ENCODE measurements around the gene PRKCE. TPM values are rescaled to one million over a fixed set of nuclear protein-coding genes. Genes with fewer than 3 reads are reported as not detected.

Gene PRKCE
- polyA plus RNA-seq, 3 donors: 1.3 to 7.7 (median 2.3) TPM

DNA sequence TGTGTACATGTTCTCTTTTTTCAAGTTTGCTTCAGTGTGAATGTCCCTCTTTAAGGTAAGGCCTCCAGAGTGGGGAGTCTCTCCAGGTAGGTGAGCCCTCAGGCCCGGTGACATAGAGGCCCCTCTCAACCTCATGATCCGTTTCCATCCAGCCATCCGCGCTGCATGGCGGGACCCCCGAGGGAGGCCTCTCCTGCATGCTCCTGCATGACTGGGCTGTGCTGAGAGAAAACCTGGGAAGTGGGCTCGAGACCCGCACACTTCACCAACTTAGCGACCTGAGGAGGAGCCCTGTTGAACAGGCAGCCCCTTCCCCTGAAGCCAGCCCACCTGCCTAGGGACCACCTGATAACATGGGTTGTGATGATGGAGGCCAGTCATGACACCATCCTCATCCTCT, 514.4 kb downstream of the PRKCE start:
- no peaks in the 10 kb centered on the region for H3K9me3 ChIP-seq (replicated peaks in 1 of 2; ENCODE audit: control insufficient read depth in 1 of 2, insufficient read depth in 1 of 2, low read length in 2 of 2)
- peaks cover 20% of the 10 kb centered on the region for H3K4me1 Mint-ChIP-seq
- no peak overlapping the region for H3K9ac ChIP-seq (ENCODE audit: insufficient read depth, low read length, poor library complexity, severe bottlenecking)
- no peaks in the 10 kb centered on the region for H3K79me2 ChIP-seq (ENCODE audit: insufficient read depth, low read length)
- peaks cover 0 to 2% (median 1%) of the 10 kb centered on the region in 3 donors for H3K27me3 Mint-ChIP-seq (ENCODE audit: low read depth in 3 of 3)
- intact Hi-C loops (cut with micrococcal nuclease): no loop called here
- no peak overlapping the region for H3K4me3 ChIP-seq (replicated peaks in 1 of 3; ENCODE audit: low read depth in 2 of 3, low read length in 3 of 3)
- H3K9me3 Mint-ChIP-seq: peaks cover 0 to under 1% (median 0%) of the 10 kb centered on the region in 7 donors
- H3K36me3 ChIP-seq (replicated peaks in 1 of 2; ENCODE audit: control insufficient read depth in 1 of 2, insufficient read depth in 2 of 2, low read length in 2 of 2): no peaks in the 10 kb centered on the region
- H3K4me1 ChIP-seq (ENCODE audit: control insufficient read depth in 1 of 2, insufficient read depth in 2 of 2, low read length in 2 of 2): peaks cover 7 to 17% of the 10 kb centered on the region in 2 donors
- TF ChIP-seq, protein P1, sequence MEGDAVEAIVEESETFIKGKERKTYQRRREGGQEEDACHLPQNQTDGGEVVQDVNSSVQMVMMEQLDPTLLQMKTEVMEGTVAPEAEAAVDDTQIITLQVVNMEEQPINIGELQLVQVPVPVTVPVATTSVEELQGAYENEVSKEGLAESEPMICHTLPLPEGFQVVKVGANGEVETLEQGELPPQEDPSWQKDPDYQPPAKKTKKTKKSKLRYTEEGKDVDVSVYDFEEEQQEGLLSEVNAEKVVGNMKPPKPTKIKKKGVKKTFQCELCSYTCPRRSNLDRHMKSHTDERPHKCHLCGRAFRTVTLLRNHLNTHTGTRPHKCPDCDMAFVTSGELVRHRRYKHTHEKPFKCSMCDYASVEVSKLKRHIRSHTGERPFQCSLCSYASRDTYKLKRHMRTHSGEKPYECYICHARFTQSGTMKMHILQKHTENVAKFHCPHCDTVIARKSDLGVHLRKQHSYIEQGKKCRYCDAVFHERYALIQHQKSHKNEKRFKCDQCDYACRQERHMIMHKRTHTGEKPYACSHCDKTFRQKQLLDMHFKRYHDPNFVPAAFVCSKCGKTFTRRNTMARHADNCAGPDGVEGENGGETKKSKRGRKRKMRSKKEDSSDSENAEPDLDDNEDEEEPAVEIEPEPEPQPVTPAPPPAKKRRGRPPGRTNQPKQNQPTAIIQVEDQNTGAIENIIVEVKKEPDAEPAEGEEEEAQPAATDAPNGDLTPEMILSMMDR (IDR thresholded peaks at IDR 0.05): no peak
- no peak overlapping the region for H3K4me3 Mint-ChIP-seq
- no peaks in the 10 kb centered on the region for H4K20me1 ChIP-seq (ENCODE audit: insufficient read depth, low read length)
- WGBS (ENCODE audit: insufficient coverage): 96% methylated on average over 5 of the region's 9 CpGs
- H3K36me3 Mint-ChIP-seq: peaks cover 20 to 30% of the 10 kb centered on the region in 2 donors
- H3K27me3 ChIP-seq (ENCODE audit: control insufficient read depth in 2 of 2, insufficient read depth in 2 of 2, low read length in 2 of 2): no peaks in the 10 kb centered on the region
- no peak overlapping the region for H3K4me2 ChIP-seq (replicated peaks; ENCODE audit: extremely low read depth, low read length, poor library complexity, severe bottlenecking)
- no peak overlapping the region for H2AFZ ChIP-seq (ENCODE audit: insufficient read depth, low read depth, low read length, poor library complexity, severe bottlenecking)
- no peak for DNase-seq
- H3K27ac ChIP-seq (ENCODE audit: low read depth in 1 of 2, low read length in 2 of 2): no peak overlapping the region
- H3K27ac Mint-ChIP-seq: no peak overlapping the region

DNA sequence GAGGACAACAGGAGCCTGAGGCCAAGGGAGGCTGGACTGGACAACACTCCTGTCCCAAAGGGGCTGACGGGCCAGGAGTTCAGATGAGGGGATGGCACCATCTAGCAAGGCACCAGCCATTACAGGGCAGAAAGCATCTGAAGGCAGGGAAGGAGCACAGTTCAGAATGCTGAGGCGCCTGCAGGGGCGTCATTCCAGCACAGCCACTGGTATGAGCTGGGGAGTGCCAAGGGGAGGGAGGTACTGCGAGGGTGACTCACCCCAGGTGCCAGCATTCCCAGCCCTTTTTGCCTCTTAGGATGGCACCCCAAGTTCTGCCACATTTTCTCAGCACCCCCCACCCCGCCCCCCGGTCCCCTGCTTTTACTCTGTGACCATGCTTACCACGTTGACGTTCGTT, 515.9 kb downstream of the PRKCE start:
- WGBS (ENCODE audit: insufficient coverage): 100% methylated on average over 5 of the region's 9 CpGs
- H3K36me3 ChIP-seq (replicated peaks in 1 of 2; ENCODE audit: control insufficient read depth in 1 of 2, insufficient read depth in 2 of 2, low read length in 2 of 2): no peaks in the 10 kb centered on the region
- no peak overlapping the region for H3K4me3 ChIP-seq (replicated peaks in 1 of 3; ENCODE audit: low read depth in 2 of 3, low read length in 3 of 3)
- peaks cover 6% of the 10 kb centered on the region for H3K4me1 Mint-ChIP-seq
- no peak overlapping the region for H3K4me3 Mint-ChIP-seq
- intact Hi-C loops (cut with micrococcal nuclease): no loop called here
- no peaks in the 10 kb centered on the region for H3K9me3 ChIP-seq (replicated peaks in 1 of 2; ENCODE audit: control insufficient read depth in 1 of 2, insufficient read depth in 1 of 2, low read length in 2 of 2)
- no peak overlapping the region for H3K4me2 ChIP-seq (replicated peaks; ENCODE audit: extremely low read depth, low read length, poor library complexity, severe bottlenecking)
- peaks cover 15 to 21% of the 10 kb centered on the region in 2 donors for H3K36me3 Mint-ChIP-seq
- no peaks in the 10 kb centered on the region for H3K79me2 ChIP-seq (ENCODE audit: insufficient read depth, low read length)
- H3K27me3 ChIP-seq (ENCODE audit: control insufficient read depth in 2 of 2, insufficient read depth in 2 of 2, low read length in 2 of 2): no peaks in the 10 kb centered on the region
- H3K4me1 ChIP-seq (ENCODE audit: control insufficient read depth in 1 of 2, insufficient read depth in 2 of 2, low read length in 2 of 2): peaks cover 2 to 6% of the 10 kb centered on the region in 2 donors
- H3K27ac ChIP-seq (ENCODE audit: low read depth in 1 of 2, low read length in 2 of 2): no peak overlapping the region
- no peak overlapping the region for H3K9ac ChIP-seq (ENCODE audit: insufficient read depth, low read length, poor library complexity, severe bottlenecking)
- H2AFZ ChIP-seq (ENCODE audit: insufficient read depth, low read depth, low read length, poor library complexity, severe bottlenecking): no peak overlapping the region
- no peak overlapping the region for H3K27ac Mint-ChIP-seq
- no peak for DNase-seq
- no peaks in the 10 kb centered on the region for H3K9me3 Mint-ChIP-seq
- TF ChIP-seq, protein P1 (IDR thresholded peaks at IDR 0.05): no peak
- H3K27me3 Mint-ChIP-seq (ENCODE audit: low read depth in 3 of 3): peaks cover 0 to 5% (median 2%) of the 10 kb centered on the region in 3 donors
- H4K20me1 ChIP-seq (ENCODE audit: insufficient read depth, low read length): no peaks in the 10 kb centered on the region
